Mesenteric fat pad (tissue), 1 donor: ENCODE results near the gene PSMD14. TPM values are rescaled to one million over a fixed set of nuclear protein-coding genes. Genes with fewer than 3 reads are reported as not detected.

ENCODE experiments used
- DNase-seq: peaks from one replicate; pipeline ENCODE4 v3.0.0-alpha.2; 2020; ENCODE audit warnings: low spot score
- total RNA-seq: library from RNA; stranded (reverse); fragmentation: NEBNext Ultra II Directional; extraction: Animal tissue kit (Norgen Biotek cat#: 25700); gene quantifications from one replicate; pipeline ENCODE4 v1.2.1, GENCODE V29; 2021
- donor health status: DM: yes; HTN: yes; CAD: no.

The PSMD14 gene
- total RNA-seq, 1 donor from 2014 or later = 50.3 TPM

DNA sequence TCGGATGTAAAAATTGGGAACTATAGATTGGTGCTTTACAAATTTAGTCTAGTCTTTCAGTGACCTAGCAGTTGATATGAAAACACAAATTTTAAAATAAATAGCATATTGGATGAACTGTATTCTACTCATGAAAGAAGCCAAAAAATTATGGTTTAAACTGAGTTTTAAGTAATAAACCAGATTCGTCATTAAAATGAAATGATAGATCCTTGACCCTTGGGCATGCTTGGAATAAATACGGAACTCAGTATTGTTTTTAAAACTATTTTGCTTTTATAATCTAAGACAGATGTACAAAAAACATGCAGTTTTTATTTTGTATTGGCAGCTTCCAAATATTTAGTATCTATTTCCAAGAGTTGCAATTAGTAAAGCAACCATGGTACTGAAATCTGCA is 73.3 kb downstream of the PSMD14 start:
- no peak for DNase-seq

- no peak for DNase-seq
Observed at GRCh38 chr2:161382747-161383146, 74.5 kb downstream of the PSMD14 start.

GRCh38 chr2:161384864-161385263 is 76.6 kb downstream of the PSMD14 start:
- DNase-seq = no peak

DNA sequence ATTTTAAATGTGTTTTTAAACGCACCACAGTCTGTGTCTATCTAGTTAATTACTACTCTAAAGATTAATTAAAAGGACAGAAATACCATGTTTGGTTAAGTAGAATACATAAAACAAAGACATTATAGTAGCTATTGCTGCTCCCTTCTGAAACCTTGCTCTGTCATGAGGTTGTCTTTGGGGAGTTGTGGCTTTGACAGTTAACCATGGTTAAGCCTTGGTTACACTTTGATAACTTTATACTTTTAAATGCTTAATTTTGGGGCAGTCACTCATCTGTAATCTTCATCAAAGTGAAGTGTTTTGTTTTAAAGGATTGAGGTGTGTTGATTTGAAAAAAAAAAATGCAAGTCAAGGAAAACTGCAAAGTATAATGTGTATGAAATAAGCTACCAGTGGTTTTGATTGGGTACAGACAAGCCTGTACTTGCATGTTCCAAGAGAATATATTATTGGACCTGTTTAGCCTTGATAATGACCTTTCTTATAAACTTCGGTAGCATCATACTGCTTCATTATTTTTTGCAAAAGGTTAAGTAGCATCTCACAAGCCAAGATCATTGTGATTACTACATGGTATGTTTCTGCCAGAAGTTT is 78.1 kb downstream of the PSMD14 start:
- DNase-seq = no peak

DNA sequence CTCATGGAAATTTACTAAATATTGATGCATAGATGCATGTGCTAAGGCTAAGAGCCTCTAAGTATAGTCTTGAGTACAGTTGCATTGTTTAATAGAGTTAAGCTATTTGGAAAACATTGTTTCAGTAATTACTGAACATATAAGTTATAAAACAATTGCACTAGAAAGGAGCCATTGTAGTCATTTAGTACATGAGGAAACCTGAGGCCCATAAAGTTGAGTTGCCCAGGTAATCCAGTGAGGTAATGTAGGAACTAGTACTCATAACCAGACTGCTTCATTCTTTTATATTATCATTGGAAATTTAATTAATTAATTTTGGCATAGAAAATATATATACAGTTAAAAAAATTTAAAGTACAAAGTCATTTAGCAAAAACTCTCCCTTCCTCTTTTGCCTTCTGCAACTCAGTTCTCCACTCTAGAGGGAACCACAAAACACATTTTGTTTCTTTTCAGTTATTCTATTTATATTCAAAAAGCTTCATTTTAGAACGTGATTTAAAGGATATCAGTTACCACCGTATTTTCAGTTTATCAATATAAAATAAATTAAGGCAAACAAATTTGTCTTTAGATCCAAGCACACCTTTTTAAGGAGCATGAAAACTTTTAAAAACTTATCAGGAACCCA is 80.0 kb downstream of the PSMD14 start:
- DNase-seq = no peak

GRCh38 chr2:161391737-161392506 is 83.7 kb downstream of the PSMD14 start:
- no peak for DNase-seq

GRCh38 chr2:161400076-161400475 is 91.9 kb downstream of the PSMD14 start:
- no peak for DNase-seq

DNA sequence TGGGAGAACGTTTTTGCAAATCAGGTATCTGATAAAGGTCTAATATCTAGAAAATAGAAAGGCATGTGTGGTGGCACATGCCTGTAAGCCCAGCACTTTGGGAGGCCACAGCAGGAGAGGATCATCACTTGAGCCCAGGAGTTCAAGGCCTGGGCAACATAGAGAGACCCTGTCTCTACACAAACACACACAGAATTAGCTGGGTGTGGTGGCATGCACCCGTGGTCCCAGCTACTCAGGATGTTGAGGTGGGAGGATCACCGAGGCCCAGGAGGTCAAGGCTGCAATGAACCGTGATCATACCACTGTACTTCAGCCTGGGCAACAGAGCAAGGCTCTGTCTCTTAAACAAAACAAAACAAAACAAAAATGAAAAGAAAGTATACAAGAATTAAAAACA is 94.1 kb downstream of the PSMD14 start:
- DNase-seq = no peak

DNA sequence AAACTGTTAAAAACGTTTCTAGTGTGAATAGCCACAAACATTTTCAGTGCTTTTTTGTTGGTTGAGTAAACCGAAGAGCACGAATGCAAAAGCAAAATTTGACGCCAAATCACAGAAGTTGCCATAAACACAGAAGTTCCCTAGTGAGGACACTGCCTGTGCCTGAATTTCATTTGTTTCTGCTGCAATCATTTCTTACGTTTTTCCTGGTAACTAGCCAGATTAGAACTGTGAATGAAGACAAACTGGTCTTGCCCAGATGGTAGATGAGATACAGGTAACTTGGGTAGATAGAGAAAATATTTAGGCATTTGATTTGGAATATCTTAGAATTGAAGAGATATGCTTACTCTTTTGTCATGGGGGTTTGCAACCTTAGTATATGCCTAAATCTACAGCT is 98.1 kb downstream of the PSMD14 start:
- DNase-seq = no peak

- no peak for DNase-seq
Observed at GRCh38 chr2:161407597-161407996, 99.4 kb downstream of the PSMD14 start.

- no peak for DNase-seq
Observed at GRCh38 chr2:161409308-161409907, 101.2 kb downstream of the PSMD14 start.

DNA sequence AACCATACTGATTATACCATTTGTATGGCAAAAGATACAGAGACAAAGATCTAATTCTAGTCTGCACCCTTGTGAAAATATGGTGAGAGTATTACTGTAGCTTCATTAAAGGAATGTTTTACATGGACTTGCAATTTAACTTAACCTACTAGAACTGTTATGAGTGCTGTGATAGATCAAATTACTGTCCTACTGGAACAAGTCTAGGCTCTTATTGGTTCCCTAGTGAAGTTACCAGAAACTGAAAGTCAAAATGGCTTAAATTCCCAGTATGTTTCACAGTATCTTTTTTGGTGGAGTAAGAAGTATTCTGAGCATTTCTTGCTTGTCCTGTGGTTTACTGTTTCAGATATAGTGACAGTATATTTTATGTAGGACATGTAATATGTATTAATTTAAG is 104.1 kb downstream of the PSMD14 start:
- DNase-seq = no peak

DNA sequence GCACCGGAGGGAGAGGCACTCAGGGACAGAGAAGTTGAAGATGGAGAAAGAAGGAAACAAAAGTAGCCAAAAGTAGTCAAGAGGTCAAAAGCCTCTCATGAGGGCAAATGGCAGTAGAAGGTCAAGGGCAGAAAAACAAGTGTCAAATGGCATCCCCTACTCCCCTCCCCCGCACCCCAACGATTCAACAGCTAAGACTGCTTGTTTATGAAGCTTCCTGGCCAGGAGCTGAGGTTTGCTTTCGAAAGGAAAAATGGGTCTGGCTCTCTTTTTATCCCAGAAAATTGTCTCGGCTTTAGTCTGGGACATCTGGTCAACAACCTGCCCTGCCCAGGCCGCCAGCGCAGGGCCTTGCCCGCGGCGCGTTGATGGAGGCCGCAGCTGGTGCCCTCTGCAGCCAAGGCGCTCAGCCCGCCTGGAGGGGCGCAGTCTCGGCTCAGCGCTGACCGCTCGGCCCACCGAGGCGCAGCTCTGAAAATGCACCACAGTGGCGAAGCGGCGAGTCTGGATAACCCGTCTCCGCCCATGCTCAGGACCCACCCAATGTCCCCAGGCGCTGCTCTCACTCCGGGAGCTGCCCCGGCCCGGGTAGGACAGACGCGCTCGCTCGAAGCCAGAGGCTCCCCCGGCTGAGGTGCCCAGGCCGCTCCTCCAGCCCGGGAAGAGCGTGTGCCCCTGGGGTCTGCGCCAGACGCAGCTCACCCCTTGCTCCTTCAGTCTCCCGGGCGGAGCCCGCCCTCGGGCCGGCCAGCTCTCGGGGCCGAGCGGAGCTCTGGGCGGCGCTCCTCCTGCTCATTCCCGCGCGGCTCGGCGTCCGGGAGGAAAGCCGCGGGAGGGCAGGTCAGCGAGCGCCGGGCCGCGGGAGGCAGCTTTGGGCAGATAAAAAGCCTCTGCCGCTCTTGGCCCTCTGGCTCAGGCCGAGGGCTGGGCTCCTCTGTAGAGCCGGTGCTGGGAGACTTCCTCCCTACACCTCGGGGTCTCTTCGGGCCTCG is 106.1 kb downstream of the PSMD14 start:
- DNase-seq = no peak

DNA sequence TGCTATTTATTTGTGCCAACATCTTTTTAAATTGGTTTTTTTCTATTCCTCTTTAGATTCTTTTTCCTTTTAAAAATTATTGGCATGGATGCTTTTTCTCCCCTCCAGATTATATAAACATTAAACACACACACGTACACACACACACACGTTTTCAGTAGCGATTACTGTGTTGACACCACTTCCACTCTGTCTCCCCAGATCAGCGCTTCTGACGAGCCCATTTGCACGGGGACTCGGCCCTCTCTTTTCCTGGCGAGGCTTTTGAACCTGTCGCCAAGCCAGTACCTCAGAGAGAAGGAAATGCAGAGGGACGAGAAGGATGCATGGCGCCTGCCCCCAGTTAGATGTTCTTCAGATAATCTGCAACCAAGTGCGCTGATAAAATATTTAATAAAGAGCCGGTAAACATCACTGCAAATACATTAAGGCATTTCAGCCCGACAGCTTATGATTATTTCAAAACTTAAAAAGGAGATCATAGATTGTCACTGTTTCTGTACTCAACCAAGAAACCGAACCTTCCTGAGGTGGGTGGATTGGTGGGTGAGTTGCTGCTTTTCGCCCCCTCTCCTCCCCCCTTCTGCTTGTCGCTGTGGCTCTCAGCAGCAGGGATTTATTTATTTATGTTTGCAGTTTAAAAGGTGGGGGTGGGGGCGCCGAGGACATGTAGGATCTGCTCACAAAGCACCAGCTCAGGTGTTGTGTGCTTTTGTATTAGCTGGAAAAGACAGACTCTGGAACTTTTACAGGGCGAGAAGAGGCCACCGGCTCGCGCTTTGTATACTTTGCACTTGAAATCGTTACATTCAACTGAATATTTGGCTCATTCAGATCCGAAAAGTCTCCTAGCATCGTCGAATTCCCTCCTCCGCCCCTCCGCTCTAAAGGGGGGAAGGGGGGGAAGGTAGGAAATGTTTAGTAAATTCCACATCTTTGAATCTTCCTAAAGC is 107.1 kb downstream of the PSMD14 start:
- DNase-seq = no peak

GRCh38 chr2:161415987-161416707 is 107.9 kb downstream of the PSMD14 start, which contains the start of gene TBR1:
Gene TBR1 (plus strand): TSS chr2:161416297. CDS start chr2:161416411, 114 bp downstream.
- DNase-seq = no peak

DNA sequence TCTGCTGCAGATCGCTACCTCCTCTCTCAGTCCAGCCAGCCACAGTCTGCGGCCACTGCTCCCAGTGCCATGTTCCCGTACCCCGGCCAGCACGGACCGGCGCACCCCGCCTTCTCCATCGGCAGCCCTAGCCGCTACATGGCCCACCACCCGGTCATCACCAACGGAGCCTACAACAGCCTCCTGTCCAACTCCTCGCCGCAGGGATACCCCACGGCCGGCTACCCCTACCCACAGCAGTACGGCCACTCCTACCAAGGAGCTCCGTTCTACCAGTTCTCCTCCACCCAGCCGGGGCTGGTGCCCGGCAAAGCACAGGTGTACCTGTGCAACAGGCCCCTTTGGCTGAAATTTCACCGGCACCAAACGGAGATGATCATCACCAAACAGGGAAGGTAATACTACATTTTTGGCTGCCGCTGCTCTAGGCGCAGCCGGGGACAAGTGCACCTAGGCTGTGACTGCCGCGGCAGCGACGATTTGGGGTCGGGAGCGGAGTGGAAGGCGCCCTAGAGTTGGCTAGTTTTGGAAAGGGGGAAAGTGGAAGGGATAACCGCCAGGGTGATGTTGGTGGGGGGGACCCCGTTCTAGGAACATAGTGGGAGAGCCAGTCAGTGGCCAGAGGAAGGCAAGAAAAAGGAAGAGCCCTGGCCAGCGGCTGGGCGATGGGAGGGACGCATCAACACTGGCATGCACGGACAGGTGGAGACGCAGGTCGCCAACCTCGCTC is 108.6 kb downstream of the PSMD14 start:
- DNase-seq = no peak

- DNase-seq = no peak
Observed at GRCh38 chr2:161417438-161418274, 109.4 kb downstream of the PSMD14 start.
